Smooth muscle cell (in vitro differentiated cells): Measurements from ENCODE around the gene ABR. TPM values are rescaled to one million over a fixed set of nuclear protein-coding genes. Genes with fewer than 3 reads are reported as not detected.

Experiments
- DNase-seq: peaks from one replicate; lab custom pipeline; 2025; ENCODE audit not compliant: unreplicated experiment; lab: John Stamatoyannopoulos, UW
- H2AFZ ChIP-seq: fragments of 200-600 bp; sonication (generic); 2 replicates; pipeline ENCODE4 v1.6.0; 2016; ENCODE audit warnings: antibody characterized with exemption, low read depth, mild to moderate bottlenecking
- H3F3A ChIP-seq: fragments of 200-600 bp; sonication (generic); 2 replicates; pipeline ENCODE4 v1.6.0; 2017; ENCODE audit warnings: antibody characterized with exemption, low read depth
- H3K27ac ChIP-seq: fragments of 200-600 bp; sonication (generic); 2 replicates; pipeline ENCODE4 v1.5.1; 2016; ENCODE audit warnings: low read depth, mild to moderate bottlenecking
- H3K27me3 ChIP-seq: fragments of 200-600 bp; sonication (generic); 2 replicates; pipeline ENCODE4 v1.6.1; 2016; ENCODE audit warnings: low read depth, mild to moderate bottlenecking
- H3K36me3 ChIP-seq: fragments of 200-600 bp; sonication (generic); 2 replicates; pipeline ENCODE4 v1.5.1; 2016; ENCODE audit warnings: low read depth
- H3K4me1 ChIP-seq: fragments of 200-600 bp; sonication (generic); 2 replicates; pipeline ENCODE4 v1.5.1; 2016; ENCODE audit warnings: low read depth
- H3K4me2 ChIP-seq: fragments of 200-600 bp; sonication (generic); 2 replicates; pipeline ENCODE4 v1.6.0; 2016; ENCODE audit warnings: mild to moderate bottlenecking
- H3K4me3 ChIP-seq: fragments of 200-600 bp; sonication (generic); 2 replicates; pipeline ENCODE4 v1.5.1; 2016; ENCODE audit warnings: mild to moderate bottlenecking
- H3K79me2 ChIP-seq: fragments of 200-600 bp; sonication (generic); 2 replicates; pipeline ENCODE4 v1.6.0; 2016; ENCODE audit warnings: low read depth, mild to moderate bottlenecking
- H3K9ac ChIP-seq: fragments of 200-600 bp; sonication (generic); 2 replicates; pipeline ENCODE4 v1.6.0; 2016; ENCODE audit warnings: low read depth
- H3K9me3 ChIP-seq: fragments of 200-600 bp; sonication (generic); replicated peaks from 2 replicates; pipeline ENCODE4 v1.5.1; 2016; ENCODE audit warnings: low read depth
- H4K20me1 ChIP-seq: fragments of 200-600 bp; sonication (generic); 2 replicates; pipeline ENCODE4 v1.6.0; 2016; ENCODE audit warnings: low read depth
- CTCF ChIP-seq: fragments of 200-600 bp; sonication (generic); IDR thresholded peaks from 2 replicates; pipeline ENCODE4 v1.5.1; 2017; ENCODE audit warnings: borderline replicate concordance, mild to moderate bottlenecking, antibody characterized with exemption; ENCODE audit not compliant: insufficient read depth, poor library complexity, severe bottlenecking
- WGBS: methylation state at CpG from one replicate; pipeline ENCODE4 v1.1.7; 2016; ENCODE audit warnings: low lambda C conversion rate; 5-methylcytosine and 5-hydroxymethylcytosine counted together
- polyA plus RNA-seq: library from polyadenylated mRNA; unstranded; fragments of >200 nt; fragmentation: Nextera tagmentation; extraction: Ambion mirVana; gene quantifications from 2 replicates; pipeline ENCODE4 v1.2.1, GENCODE V29; 2016
- total RNA-seq: library from RNA; depleted of rRNA; stranded (reverse); fragments of >200 nt; gene quantifications from 2 replicates; pipeline ENCODE4 v1.2.3, GENCODE V29; 2014

ABR gene
- total and polyA plus RNA-seq, 2 experiments from 2014 or later = 16.1 to 29.1 TPM

GRCh38 chr17:1005361-1005946, 174.3 kb downstream of the ABR start:
- no peaks in the 10 kb centered on the region for H3K79me2 ChIP-seq
- no peak overlapping the region for H3K27ac ChIP-seq
- H3K36me3 ChIP-seq = no peaks in the 10 kb centered on the region
- peaks cover 14% of the 10 kb centered on the region for H3F3A ChIP-seq
- no peak overlapping the region for H3K4me3 ChIP-seq
- no peak for TF ChIP-seq CTCF
- no peak overlapping the region for H3K9ac ChIP-seq
- no peak overlapping the region for H3K4me2 ChIP-seq
- H4K20me1 ChIP-seq = peaks cover 19% of the 10 kb centered on the region
- H2AFZ ChIP-seq = no peak overlapping the region
- H3K27me3 ChIP-seq = no peaks in the 10 kb centered on the region
- DNase-seq = no peak
- H3K4me1 ChIP-seq = no peaks in the 10 kb centered on the region
- 94% methylated on average over 23 of the region's 23 CpGs for WGBS
- no peaks in the 10 kb centered on the region for H3K9me3 ChIP-seq

GRCh38 chr17:1004769-1005295, 174.9 kb downstream of the ABR start:
- Histone ChIP-seq H3K4me1 (no peaks in the 10 kb centered on the region), H3K27me3 (no peaks in the 10 kb centered on the region), H3K9me3 (no peaks in the 10 kb centered on the region), H3K36me3 (no peaks in the 10 kb centered on the region), H4K20me1 (peaks cover 23% of the 10 kb centered on the region), H3K4me3 (no peak overlapping the region), H3K4me2 (no peak overlapping the region), H3K79me2 (no peaks in the 10 kb centered on the region), H3F3A (peaks cover 14% of the 10 kb centered on the region), H3K9ac (no peak overlapping the region), H2AFZ (no peak overlapping the region), H3K27ac (no peak overlapping the region)
- 86% methylated on average over 13 of the region's 13 CpGs for WGBS
- TF ChIP-seq CTCF = no peak
- DNase-seq = no peak

- Histone ChIP-seq H3K36me3 (no peaks in the 10 kb centered on the region), H3K9me3 (no peaks in the 10 kb centered on the region), H3K4me3 (no peak overlapping the region), H3K4me2 (no peak overlapping the region), H3K9ac (no peak overlapping the region), H2AFZ (no peak overlapping the region), H3K4me1 (no peaks in the 10 kb centered on the region), H3K79me2 (no peaks in the 10 kb centered on the region), H3K27me3 (no peaks in the 10 kb centered on the region), H3K27ac (no peak overlapping the region), H3F3A (peaks cover 14% of the 10 kb centered on the region), H4K20me1 (peaks cover 30% of the 10 kb centered on the region)
- 94% methylated on average over 30 of the region's 30 CpGs for WGBS
- no peak for TF ChIP-seq CTCF
- no peak for DNase-seq
These were observed 175.6 kb downstream of the ABR start for GRCh38 chr17:1003972-1004768.

- H4K20me1 ChIP-seq = peaks cover 34% of the 10 kb centered on the region
- no peak for TF ChIP-seq CTCF
- no peak overlapping the region for H3K4me3 ChIP-seq
- H2AFZ ChIP-seq = no peak overlapping the region
- H3K9me3 ChIP-seq = no peaks in the 10 kb centered on the region
- H3K36me3 ChIP-seq = no peaks in the 10 kb centered on the region
- H3K9ac ChIP-seq = no peak overlapping the region
- no peak overlapping the region for H3K4me2 ChIP-seq
- no peaks in the 10 kb centered on the region for H3K4me1 ChIP-seq
- no peak for DNase-seq
- no peak overlapping the region for H3K27ac ChIP-seq
- 96% methylated on average over 5 of the region's 5 CpGs for WGBS
- H3K79me2 ChIP-seq = no peaks in the 10 kb centered on the region
- H3F3A ChIP-seq = peaks cover 14% of the 10 kb centered on the region
- no peaks in the 10 kb centered on the region for H3K27me3 ChIP-seq
These were observed 176.2 kb downstream of the ABR start for GRCh38 chr17:1003633-1003971.
